Mesenchymal stem cell (in vitro differentiated cells and primary cell): ENCODE results near the gene SH3GL2.

Source experiments
- DNase-seq: peaks from one replicate; pipeline ENCODE4 v3.0.0-alpha.2; 2013
- H2AFZ ChIP-seq: one replicate; pipeline ENCODE4 v1.6.1; 2013; ENCODE audit warnings: low read depth, mild to moderate bottlenecking, control low read depth, inconsistent platforms, low read length, moderate library complexity
- H2AK5ac ChIP-seq: 2 replicates; pipeline ENCODE4 v1.6.1; 2013; ENCODE audit warnings: low read length, moderate library complexity, mild to moderate bottlenecking, inconsistent platforms; ENCODE audit not compliant: severe bottlenecking
- H2BK120ac ChIP-seq: one replicate; pipeline ENCODE4 v1.6.1; 2013; ENCODE audit warnings: low read depth, mild to moderate bottlenecking, inconsistent platforms, low read length, moderate library complexity
- H2BK12ac ChIP-seq, 2 experiments: one replicate each; pipeline ENCODE4 v1.6.1; 2013; ENCODE audit warnings: inconsistent platforms in 2 of 2, low read length in 2 of 2, mild to moderate bottlenecking in 2 of 2, moderate library complexity in 2 of 2, control low read depth in 1 of 2
- H2BK15ac ChIP-seq: one replicate; pipeline ENCODE4 v1.6.1; 2013; ENCODE audit warnings: mild to moderate bottlenecking, low read depth, inconsistent platforms; ENCODE audit not compliant: poor library complexity, severe bottlenecking
- H2BK5ac ChIP-seq: 2 replicates; pipeline ENCODE4 v1.6.1; 2013; ENCODE audit warnings: low read depth, mild to moderate bottlenecking, low read length, control low read depth, inconsistent platforms; ENCODE audit not compliant: poor library complexity, severe bottlenecking
- H3K14ac ChIP-seq, 2 experiments: one replicate each; pipeline ENCODE4 v1.6.1; 2013; ENCODE audit warnings: inconsistent platforms in 2 of 2, low read length in 2 of 2, control low read depth in 1 of 2, mild to moderate bottlenecking in 1 of 2, moderate library complexity in 1 of 2
- H3K18ac ChIP-seq, 2 experiments: one replicate each; pipeline ENCODE4 v1.6.1; 2013; ENCODE audit warnings: inconsistent platforms in 2 of 2, low read length in 2 of 2, control low read depth in 1 of 2, low read depth in 1 of 2, mild to moderate bottlenecking in 1 of 2
- H3K23ac ChIP-seq, 2 experiments: one replicate each; pipeline ENCODE4 v1.6.1; 2013; ENCODE audit warnings: inconsistent platforms in 2 of 2, low read length in 2 of 2, mild to moderate bottlenecking in 2 of 2, moderate library complexity in 2 of 2, control low read depth in 1 of 2
- H3K27ac ChIP-seq: 2 replicates; pipeline ENCODE4 v1.5.1; 2013; ENCODE audit warnings: mild to moderate bottlenecking, moderate library complexity, low read length, control low read depth, inconsistent platforms; ENCODE audit not compliant: poor library complexity, severe bottlenecking
- H3K27me3 ChIP-seq, 2 experiments: 2 replicates each; pipeline versions ENCODE4 v1.6.1 to v1.7.0; 2013; ENCODE audit warnings: low read length in 2 of 2, mild to moderate bottlenecking in 2 of 2, moderate library complexity in 2 of 2, control low read depth in 1 of 2, inconsistent platforms in 1 of 2; ENCODE audit not compliant: control insufficient read depth in 1 of 2, insufficient read depth in 1 of 2
- H3K36me3 ChIP-seq, 2 experiments: 2 replicates each; pipeline versions ENCODE4 v1.6.1 to v1.7.0; 2013; ENCODE audit warnings: low read length in 2 of 2, control low read depth in 1 of 2, inconsistent platforms in 1 of 2, low read depth in 1 of 2, mild to moderate bottlenecking in 1 of 2; ENCODE audit not compliant: insufficient read depth in 2 of 2, control insufficient read depth in 1 of 2
- H3K4ac ChIP-seq, 2 experiments: one replicate each; pipeline ENCODE4 v1.6.1; 2013; ENCODE audit warnings: inconsistent platforms in 2 of 2, low read length in 2 of 2, mild to moderate bottlenecking in 2 of 2, moderate library complexity in 2 of 2, control low read depth in 1 of 2, low read depth in 1 of 2
- H3K4me1 ChIP-seq: 2 replicates; pipeline ENCODE4 v1.6.1; 2013; ENCODE audit warnings: low read depth, low read length, control low read depth; ENCODE audit not compliant: control insufficient read depth, insufficient read depth
- H3K4me2 ChIP-seq: 2 replicates; pipeline ENCODE4 v1.6.1; 2013; ENCODE audit warnings: low read length, mild to moderate bottlenecking, inconsistent platforms; ENCODE audit not compliant: poor library complexity, severe bottlenecking
- H3K4me3 ChIP-seq, 2 experiments: 2 replicates each; pipeline versions ENCODE4 v1.5.1 to v1.7.0; 2013; ENCODE audit warnings: low read length in 2 of 2, mild to moderate bottlenecking in 2 of 2, control low read depth in 1 of 2, low read depth in 1 of 2; ENCODE audit not compliant: insufficient read depth in 1 of 2
- H3K79me1 ChIP-seq: replicated peaks from 2 replicates; pipeline ENCODE4 v1.6.1; 2013; ENCODE audit warnings: mild to moderate bottlenecking, control low read depth, low read length, inconsistent platforms; ENCODE audit not compliant: poor library complexity, severe bottlenecking
- H3K9ac ChIP-seq: 2 replicates; pipeline ENCODE4 v1.7.0; 2013; ENCODE audit warnings: mild to moderate bottlenecking, low read length, moderate library complexity
- H3K9me3 ChIP-seq: 2 replicates; pipeline ENCODE4 v1.7.0; 2013; ENCODE audit warnings: mild to moderate bottlenecking, low read length; ENCODE audit not compliant: control insufficient read depth
- H4K8ac ChIP-seq: one replicate; pipeline ENCODE4 v1.6.1; 2013; ENCODE audit warnings: inconsistent platforms, mild to moderate bottlenecking, low read length, moderate library complexity
- H4K91ac ChIP-seq: one replicate; pipeline ENCODE4 v1.6.1; 2013; ENCODE audit warnings: mild to moderate bottlenecking, low read length, inconsistent platforms
- WGBS: methylation state at CpG from one replicate; pipeline ENCODE4 v1.1.7; 2013; ENCODE audit warnings: mixed read lengths; 5-methylcytosine and 5-hydroxymethylcytosine counted together

The SH3GL2 gene

DNA sequence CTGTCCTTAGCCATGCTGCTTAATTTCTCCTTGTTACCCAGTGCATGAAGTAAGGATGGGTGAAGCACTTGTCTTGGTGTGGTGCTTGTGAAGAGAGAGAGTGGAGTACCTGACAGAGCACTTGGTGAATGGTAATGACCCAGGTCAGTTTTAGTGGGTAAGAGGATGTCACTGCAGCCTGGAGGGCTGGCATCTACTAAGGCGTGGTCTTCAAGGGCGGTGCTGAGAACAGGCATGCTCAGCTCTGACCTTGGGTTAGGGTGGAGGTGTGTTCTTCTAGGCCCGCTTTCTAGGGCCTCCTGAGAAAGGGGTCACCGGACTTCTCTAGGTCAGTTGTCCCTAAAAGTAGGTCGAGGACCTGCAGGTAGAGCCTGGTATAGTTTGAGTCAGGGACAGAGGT, 25.7 kb downstream of the SH3GL2 start:
- H2AFZ ChIP-seq, result no peak overlapping the region
- H3K4me1 ChIP-seq, result no peaks in the 10 kb centered on the region
- WGBS, result 81% methylated on average over 5 of the region's 5 CpGs
- H3K27me3 ChIP-seq, result peaks cover 4 to 39% of the 10 kb centered on the region in 2 experiments
- no peak overlapping the region for H3K23ac ChIP-seq
- DNase-seq, result no peak
- no peak overlapping the region for H3K9ac ChIP-seq
- H3K9me3 ChIP-seq, result no peaks in the 10 kb centered on the region
- H3K4ac ChIP-seq, result no peak overlapping the region
- H2AK5ac ChIP-seq, result no peak overlapping the region
- no peaks in the 10 kb centered on the region for H3K79me1 ChIP-seq
- no peak overlapping the region for H2BK12ac ChIP-seq
- H2BK120ac ChIP-seq, result no peak overlapping the region
- no peak overlapping the region for H2BK15ac ChIP-seq
- H3K4me3 ChIP-seq, result no peak overlapping the region
- H3K4me2 ChIP-seq, result no peak overlapping the region
- no peak overlapping the region for H2BK5ac ChIP-seq
- no peak overlapping the region for H3K18ac ChIP-seq
- no peak overlapping the region for H4K8ac ChIP-seq
- no peaks in the 10 kb centered on the region for H3K36me3 ChIP-seq
- H4K91ac ChIP-seq, result no peak overlapping the region
- no peak overlapping the region for H3K27ac ChIP-seq
- H3K14ac ChIP-seq, result no peak overlapping the region

DNA sequence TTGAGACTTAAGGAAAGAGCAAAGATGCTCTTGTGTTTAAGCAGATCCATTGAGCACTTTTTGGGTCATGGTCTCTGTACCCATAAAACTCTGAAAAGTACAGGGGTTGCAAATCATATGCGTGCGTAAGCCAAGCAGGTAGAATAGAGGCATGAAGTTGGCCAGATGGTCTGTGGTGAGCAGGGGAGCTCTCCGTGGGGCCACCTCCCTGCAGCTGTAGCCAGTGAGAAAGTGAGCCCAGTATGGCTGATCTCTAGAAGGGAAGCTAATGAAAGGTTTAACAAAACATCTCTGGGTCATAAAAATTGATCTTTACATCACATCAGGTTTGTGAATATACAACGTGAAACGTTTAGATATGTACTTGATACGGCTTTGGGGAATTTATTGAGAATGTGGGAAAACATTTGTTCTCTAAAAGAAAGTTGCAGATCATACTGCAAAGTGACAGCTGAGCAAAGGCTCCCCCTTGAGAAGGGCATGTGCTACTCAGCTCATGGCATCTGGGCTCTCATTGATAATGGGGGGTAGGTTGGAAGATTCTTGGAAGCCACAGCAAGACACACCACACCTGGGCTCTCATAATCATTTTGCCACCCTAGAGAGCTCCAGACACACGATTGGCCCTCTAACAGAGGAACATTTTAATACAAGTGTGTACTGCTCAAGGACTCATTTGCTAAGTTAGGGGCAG, 30.6 kb downstream of the SH3GL2 start:
- Histone ChIP-seq H3K27me3 (peaks cover 15 to 51% of the 10 kb centered on the region in 2 experiments), H2AFZ (no peak overlapping the region), H3K79me1 (no peaks in the 10 kb centered on the region), H2BK5ac (no peak overlapping the region), H3K14ac (no peak overlapping the region), H3K36me3 (no peaks in the 10 kb centered on the region), H4K91ac (no peak overlapping the region), H2BK15ac (no peak overlapping the region), H3K23ac (no peak overlapping the region), H3K4ac (no peak overlapping the region), H2BK12ac (no peak overlapping the region), H3K4me1 (no peaks in the 10 kb centered on the region), H2BK120ac (no peak overlapping the region), H4K8ac (no peak overlapping the region), H3K4me3 (no peak overlapping the region), H3K18ac (no peak overlapping the region), H3K9ac (no peak overlapping the region), H3K27ac (no peak overlapping the region), H3K9me3 (no peaks in the 10 kb centered on the region), H2AK5ac (no peak overlapping the region), H3K4me2 (no peak overlapping the region)
- WGBS, result 74% methylated on average over 7 of the region's 7 CpGs
- no peak for DNase-seq

DNA sequence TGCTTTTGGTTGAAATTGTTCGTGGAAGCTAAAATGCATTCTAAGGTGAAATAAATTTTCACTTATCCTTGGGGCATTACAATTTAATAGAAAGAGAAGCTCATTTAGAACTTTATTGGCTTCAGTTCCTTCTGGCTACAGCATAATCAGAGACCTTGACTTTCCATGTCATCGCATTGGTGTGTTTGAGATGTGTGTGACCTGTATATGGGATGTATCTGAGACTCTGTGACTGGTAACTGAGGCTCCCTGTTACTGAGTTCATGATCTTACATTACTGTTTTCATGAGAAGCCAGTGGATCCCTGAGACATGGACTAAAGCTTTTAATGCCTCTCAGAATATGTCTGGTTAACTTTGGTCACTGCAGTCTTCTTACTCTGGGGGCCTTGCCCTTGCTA, 32.5 kb downstream of the SH3GL2 start:
- peaks cover 15 to 44% of the 10 kb centered on the region in 2 experiments for H3K27me3 ChIP-seq
- H2BK5ac ChIP-seq, result no peak overlapping the region
- H3K4me3 ChIP-seq, result no peak overlapping the region
- H3K14ac ChIP-seq, result no peak overlapping the region
- WGBS, result 100% methylated on average over 1 of the region's 2 CpGs
- H4K91ac ChIP-seq, result no peak overlapping the region
- H3K27ac ChIP-seq, result no peak overlapping the region
- no peaks in the 10 kb centered on the region for H3K9me3 ChIP-seq
- H2AFZ ChIP-seq, result no peak overlapping the region
- no peak overlapping the region for H3K18ac ChIP-seq
- H3K4me1 ChIP-seq, result no peaks in the 10 kb centered on the region
- no peaks in the 10 kb centered on the region for H3K79me1 ChIP-seq
- H3K4ac ChIP-seq, result no peak overlapping the region
- no peak overlapping the region for H4K8ac ChIP-seq
- DNase-seq, result no peak
- H3K23ac ChIP-seq, result no peak overlapping the region
- H2BK15ac ChIP-seq, result no peak overlapping the region
- H2BK12ac ChIP-seq, result no peak overlapping the region
- no peak overlapping the region for H3K4me2 ChIP-seq
- no peak overlapping the region for H2BK120ac ChIP-seq
- H2AK5ac ChIP-seq, result no peak overlapping the region
- H3K9ac ChIP-seq, result no peak overlapping the region
- H3K36me3 ChIP-seq, result no peaks in the 10 kb centered on the region

DNA sequence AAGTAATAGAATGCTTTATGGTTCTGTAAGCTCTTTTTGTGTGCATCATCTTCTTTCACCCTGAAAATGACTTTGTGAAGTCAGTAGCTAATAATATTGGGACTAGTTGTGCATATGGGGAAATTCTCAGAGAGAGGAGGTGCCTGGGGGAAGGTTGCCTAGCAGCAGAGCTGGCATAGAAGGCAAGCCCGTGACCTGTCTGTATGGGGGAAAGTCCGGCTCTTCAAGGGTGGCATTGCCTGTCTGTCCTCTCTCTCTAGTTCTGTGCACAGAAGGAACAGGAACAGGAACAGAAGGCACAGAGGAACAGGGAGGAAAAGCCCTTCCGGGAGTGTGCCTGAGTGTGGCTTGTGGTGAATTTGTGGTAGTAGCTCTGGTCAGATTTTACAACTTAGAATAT, 33.1 kb downstream of the SH3GL2 start:
- WGBS, result 48% methylated on average over 3 of the region's 3 CpGs
- Histone ChIP-seq H2BK15ac (no peak overlapping the region), H3K4me3 (no peak overlapping the region), H2BK12ac (no peak overlapping the region), H3K27me3 (peaks cover 15 to 44% of the 10 kb centered on the region in 2 experiments), H3K27ac (no peak overlapping the region), H4K91ac (no peak overlapping the region), H2AFZ (no peak overlapping the region), H3K36me3 (no peaks in the 10 kb centered on the region), H2BK120ac (no peak overlapping the region), H3K18ac (no peak overlapping the region), H2BK5ac (no peak overlapping the region), H3K9me3 (no peaks in the 10 kb centered on the region), H3K4me1 (no peaks in the 10 kb centered on the region), H3K4ac (no peak overlapping the region), H3K4me2 (no peak overlapping the region), H3K79me1 (no peaks in the 10 kb centered on the region), H3K14ac (no peak overlapping the region), H4K8ac (no peak overlapping the region), H2AK5ac (no peak overlapping the region), H3K23ac (no peak overlapping the region), H3K9ac (no peak overlapping the region)
- no peak for DNase-seq
